ENCODE measurements around the gene STX8.

STX8 gene

GRCh38 chr17:9203771-9204425 lies 371.7 kb downstream of the STX8 start:
- DNase-seq, result no peak

- DNase-seq, result no peak
Measured at GRCh38 chr17:9202532-9202931, 373.1 kb downstream of the STX8 start.

GRCh38 chr17:9200699-9201359 lies 374.8 kb downstream of the STX8 start:
- no peak for DNase-seq
